Measurements from ENCODE around the gene MRPL41.
"Not testable (repeated sequence)": the region's sequence is repeated elsewhere in the genome, so short reads cannot be mapped to it uniquely, and the experiment has no call there.

MRPL41 gene

GRCh38 chr9:137558127-137558526 lies 6.4 kb downstream of the MRPL41 start:
- no peak overlapping the region for H3K27ac ChIP-seq (replicated peaks)
- no peak for DNase-seq (ENCODE audit: low read depth in 1 of 2, low spot score in 1 of 2)
- H3K27me3 ChIP-seq (ENCODE audit: insufficient read depth, poor library complexity, severe bottlenecking) = no peaks in the 10 kb centered on the region
- TF ChIP-seq SPI1 (IDR thresholded peaks at IDR 0.05; ENCODE audit: borderline replicate concordance, low read depth) (no peak), POLR2AphosphoS5 (IDR thresholded peaks at IDR 0.05; ENCODE audit: low read depth) (no peak), CTCF (IDR thresholded peaks at IDR 0.05; ENCODE audit: insufficient read depth, low read length) (no peak), REST (IDR thresholded peaks at IDR 0.05; ENCODE audit: insufficient replicate concordance, low read depth) (no peak), GABPA (IDR thresholded peaks at IDR 0.05; ENCODE audit: low read depth) (no peak)
- H3K4me3 ChIP-seq (replicated peaks; ENCODE audit: insufficient read depth, low read length) = no peak overlapping the region

GRCh38 chr9:137564134-137564533 lies 12.5 kb downstream of the MRPL41 start:
- H3K4me3 ChIP-seq (replicated peaks; ENCODE audit: insufficient read depth, low read length) = no peak overlapping the region
- no peak overlapping the region for H3K27ac ChIP-seq (replicated peaks)
- H3K27me3 ChIP-seq (ENCODE audit: insufficient read depth, poor library complexity, severe bottlenecking) = no peaks in the 10 kb centered on the region
- TF ChIP-seq CTCF (IDR thresholded peaks at IDR 0.05; ENCODE audit: insufficient read depth, low read length) (no peak), REST (IDR thresholded peaks at IDR 0.05; ENCODE audit: insufficient replicate concordance, low read depth) (no peak), POLR2AphosphoS5 (IDR thresholded peaks at IDR 0.05; ENCODE audit: low read depth) (no peak), GABPA (IDR thresholded peaks at IDR 0.05; ENCODE audit: low read depth) (no peak), SPI1 (IDR thresholded peaks at IDR 0.05; ENCODE audit: borderline replicate concordance, low read depth) (no peak)
- DNase-seq (ENCODE audit: low read depth in 1 of 2, low spot score in 1 of 2) = no peak

- H3K4me3 ChIP-seq (replicated peaks; ENCODE audit: insufficient read depth, low read length) = no peak overlapping the region
- H3K27ac ChIP-seq (replicated peaks) = no peak overlapping the region
- TF ChIP-seq REST (IDR thresholded peaks at IDR 0.05; ENCODE audit: insufficient replicate concordance, low read depth) (no peak), POLR2AphosphoS5 (IDR thresholded peaks at IDR 0.05; ENCODE audit: low read depth) (no peak), GABPA (IDR thresholded peaks at IDR 0.05; ENCODE audit: low read depth) (no peak), SPI1 (IDR thresholded peaks at IDR 0.05; ENCODE audit: borderline replicate concordance, low read depth) (no peak), CTCF (IDR thresholded peaks at IDR 0.05; ENCODE audit: insufficient read depth, low read length) (no peak)
- DNase-seq (ENCODE audit: low read depth in 1 of 2, low spot score in 1 of 2) = no peak
- no peaks in the 10 kb centered on the region for H3K27me3 ChIP-seq (ENCODE audit: insufficient read depth, poor library complexity, severe bottlenecking)
Measured at GRCh38 chr9:137564817-137565411, 13.2 kb downstream of the MRPL41 start.

GRCh38 chr9:137568445-137568844 lies 16.8 kb downstream of the MRPL41 start:
- H3K27ac ChIP-seq (replicated peaks) = peak overlapping the region; percentile 17; the same call in 1 of the 2 replicates
- peak in 1 of 2 experiments; percentile 14 for DNase-seq (ENCODE audit: low read depth in 1 of 2, low spot score in 1 of 2)
- H3K27me3 ChIP-seq (ENCODE audit: insufficient read depth, poor library complexity, severe bottlenecking); H3K4me3 ChIP-seq (replicated peaks; ENCODE audit: insufficient read depth, low read length): not testable (repeated sequence)

Data from HL-60 (cell line).